Measurements from ENCODE around the gene NLRP2B.
"Not testable (repeated sequence)": the region's sequence is repeated elsewhere in the genome, so short reads cannot be mapped to it uniquely, and the experiment has no call there.

Gene NLRP2B

DNA sequence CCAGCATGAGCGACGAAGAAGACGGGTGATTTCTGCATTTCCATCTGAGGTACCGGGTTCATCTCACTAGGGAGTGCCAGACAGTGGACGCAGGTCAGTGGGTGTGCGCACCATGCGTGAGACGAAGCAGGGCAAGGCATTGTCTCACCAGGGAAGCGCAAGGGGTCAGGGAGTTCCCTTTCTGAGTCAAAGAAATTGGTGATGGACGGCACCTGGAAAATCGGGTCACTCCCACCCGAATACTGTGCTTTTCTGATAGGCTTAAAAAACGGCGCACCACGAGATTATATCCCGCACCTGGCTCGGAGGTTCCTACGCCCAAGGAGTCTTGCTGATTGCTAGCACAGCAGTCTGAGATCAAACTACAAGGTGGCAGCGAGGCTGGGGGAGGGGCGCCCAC, 50.6 kb downstream of the NLRP2B start:
- H3K9me3 Mint-ChIP-seq, H3K36me3 Mint-ChIP-seq, H3K4me1 Mint-ChIP-seq, H3K4me3 Mint-ChIP-seq, H3K27ac Mint-ChIP-seq, H3K27me3 Mint-ChIP-seq: not testable (repeated sequence)

Measured in activated naive CD4-positive, alpha-beta T cell treated with anti-CD3 and anti-CD28 coated beads, Interleukin-2, amount 50 U/mL, for 24 hours (primary cell).